ENCODE measurements around the gene OPRD1.

GRCh38 chr1:28871631-28872401 lies 59.8 kb downstream of the OPRD1 start:
- TF ChIP-seq, protein P1, sequence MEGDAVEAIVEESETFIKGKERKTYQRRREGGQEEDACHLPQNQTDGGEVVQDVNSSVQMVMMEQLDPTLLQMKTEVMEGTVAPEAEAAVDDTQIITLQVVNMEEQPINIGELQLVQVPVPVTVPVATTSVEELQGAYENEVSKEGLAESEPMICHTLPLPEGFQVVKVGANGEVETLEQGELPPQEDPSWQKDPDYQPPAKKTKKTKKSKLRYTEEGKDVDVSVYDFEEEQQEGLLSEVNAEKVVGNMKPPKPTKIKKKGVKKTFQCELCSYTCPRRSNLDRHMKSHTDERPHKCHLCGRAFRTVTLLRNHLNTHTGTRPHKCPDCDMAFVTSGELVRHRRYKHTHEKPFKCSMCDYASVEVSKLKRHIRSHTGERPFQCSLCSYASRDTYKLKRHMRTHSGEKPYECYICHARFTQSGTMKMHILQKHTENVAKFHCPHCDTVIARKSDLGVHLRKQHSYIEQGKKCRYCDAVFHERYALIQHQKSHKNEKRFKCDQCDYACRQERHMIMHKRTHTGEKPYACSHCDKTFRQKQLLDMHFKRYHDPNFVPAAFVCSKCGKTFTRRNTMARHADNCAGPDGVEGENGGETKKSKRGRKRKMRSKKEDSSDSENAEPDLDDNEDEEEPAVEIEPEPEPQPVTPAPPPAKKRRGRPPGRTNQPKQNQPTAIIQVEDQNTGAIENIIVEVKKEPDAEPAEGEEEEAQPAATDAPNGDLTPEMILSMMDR (conservative IDR thresholded peaks at IDR 0.05; ENCODE audit: low read length): no peak
- no peak for TF ChIP-seq EZH2phosphoT487 (IDR thresholded peaks at IDR 0.05; ENCODE audit: borderline replicate concordance, low read depth, low read length)

Measured in OCI-LY7 (cell line).